Measurements from ENCODE around the gene ARID3B. TPM values are rescaled to one million over a fixed set of nuclear protein-coding genes. Genes with fewer than 3 reads are reported as not detected.
A peak's percentile ranks its signal among the peaks of the same experiment; 100 is the strongest.

Gene ARID3B
- total RNA-seq (2022), result 36.1 and 37.0 TPM in 2 replicates
- Bru-seq, nascent RNA, result percentile 74 among the genes with signal in this experiment
- percentile 75 among the genes with signal in this experiment for BruChase-seq, experiment 1, labeled RNA remaining after a 2-hour chase
- percentile 77 among the genes with signal in this experiment for BruChase-seq, experiment 2, labeled RNA remaining after a 6-hour chase
- long read RNA-seq, full-length matches to known transcripts, result 24 of 160 reads
- long read RNA-seq, partial matches to known transcripts, result 127 of 160 reads
- long read RNA-seq, other reads (novel, unspliced or antisense), result 9 of 160 reads

GRCh38 chr15:74540761-74541493 is at the start of gene ARID3B:
ARID3B (plus strand) TSS chr15:74541220; CDS start chr15:74543937, 2,717 bp downstream.
- POLR2A ChIA-PET, result interaction anchor here (0.5 to 1.1 kb wide), 17 partner anchors 10 to 664 kb away, joined by 3 to 15 read pairs (median 4); partner anchors contain the start of genes CLK3 and UBL7
- H3K4me1 Mint-ChIP-seq (ENCODE audit: low read depth, unreplicated experiment), result peaks cover 13% of the 10 kb centered on the region
- peaks cover 26% of the 10 kb centered on the region for H3K36me3 Mint-ChIP-seq (ENCODE audit: insufficient read depth, unreplicated experiment)
- H3K4me3 Mint-ChIP-seq (ENCODE audit: unreplicated experiment), result peak within 1 kb of the TSS; percentile 87
- H3K27me3 ChIP-seq (replicated peaks; ENCODE audit: control insufficient read depth, insufficient read depth, low read length), result no peaks in the 10 kb centered on the region
- CTCF ChIA-PET, result interaction anchor here (0.6 to 1.6 kb wide), 8 partner anchors 11 to 230 kb away, joined by 3 to 10 read pairs (median 4); partner anchors contain the start of gene UBL7
- peak within 1 kb of the TSS; percentile 91 for H3K4me3 ChIP-seq (ENCODE audit: low read depth, low read length)
- peaks cover 12% of the 10 kb centered on the region for H3K4me1 ChIP-seq
- peak; percentile 94 to 98 for DNase-seq
- BruUV-seq (replicated peaks), result no TSS peak
- intact Hi-C loops (cut with micrococcal nuclease; ENCODE audit: unreplicated experiment), result loop anchor here (2.0 to 5.0 kb wide), 4 partner anchors 38 to 99 kb away; no protein-coding TSS in a partner anchor
- no peak for TF ChIP-seq CTCF (IDR thresholded peaks at IDR 0.05; ENCODE audit: insufficient read depth in 1 of 2, low read depth in 1 of 2, low read length in 1 of 2, severe bottlenecking in 1 of 2, unreplicated experiment in 1 of 2)
- H3K27me3 Mint-ChIP-seq (ENCODE audit: insufficient read depth, unreplicated experiment), result no peaks in the 10 kb centered on the region
- H3K27ac Mint-ChIP-seq (ENCODE audit: unreplicated experiment), result peak within 1 kb of the TSS; percentile 86
- no peaks in the 10 kb centered on the region for H3K9me3 Mint-ChIP-seq (ENCODE audit: unreplicated experiment)
- no peaks in the 10 kb centered on the region for H3K36me3 ChIP-seq (ENCODE audit: control insufficient read depth, insufficient read depth, low read length)
- H3K9me3 ChIP-seq, result no peaks in the 10 kb centered on the region

- DNase-seq, result no peak
- Mint-ChIP-seq H3K36me3 (ENCODE audit: insufficient read depth, unreplicated experiment) (peaks cover 5% of the 10 kb centered on the region), H3K27me3 (ENCODE audit: insufficient read depth, unreplicated experiment) (no peaks in the 10 kb centered on the region), H3K4me1 (ENCODE audit: low read depth, unreplicated experiment) (no peaks in the 10 kb centered on the region), H3K27ac (ENCODE audit: unreplicated experiment) (no peak overlapping the region), H3K4me3 (ENCODE audit: unreplicated experiment) (no peak overlapping the region), H3K9me3 (ENCODE audit: unreplicated experiment) (no peaks in the 10 kb centered on the region)
- no TSS peak for BruUV-seq (replicated peaks)
- Histone ChIP-seq H3K4me3 (ENCODE audit: low read depth, low read length) (no peak overlapping the region), H3K4me1 (no peaks in the 10 kb centered on the region), H3K9me3 (no peaks in the 10 kb centered on the region), H3K36me3 (ENCODE audit: control insufficient read depth, insufficient read depth, low read length) (no peaks in the 10 kb centered on the region), H3K27me3 (replicated peaks; ENCODE audit: control insufficient read depth, insufficient read depth, low read length) (no peaks in the 10 kb centered on the region)
- ChIA-PET CTCF (no interaction called here), POLR2A (no interaction called here)
- no peak for TF ChIP-seq CTCF (IDR thresholded peaks at IDR 0.05; ENCODE audit: insufficient read depth in 1 of 2, low read depth in 1 of 2, low read length in 1 of 2, severe bottlenecking in 1 of 2, unreplicated experiment in 1 of 2)
- intact Hi-C loops (cut with micrococcal nuclease; ENCODE audit: unreplicated experiment), result no loop called here
These were observed 44.4 kb upstream of the ARID3B start for GRCh38 chr15:74496648-74497047.

- DNase-seq, result no peak
- Mint-ChIP-seq H3K27me3 (ENCODE audit: insufficient read depth, unreplicated experiment) (no peaks in the 10 kb centered on the region), H3K4me1 (ENCODE audit: low read depth, unreplicated experiment) (no peaks in the 10 kb centered on the region), H3K4me3 (ENCODE audit: unreplicated experiment) (no peak overlapping the region), H3K27ac (ENCODE audit: unreplicated experiment) (no peak overlapping the region), H3K9me3 (ENCODE audit: unreplicated experiment) (no peaks in the 10 kb centered on the region), H3K36me3 (ENCODE audit: insufficient read depth, unreplicated experiment) (peaks cover 5% of the 10 kb centered on the region)
- CTCF ChIA-PET, result no interaction called here
- Histone ChIP-seq H3K27me3 (replicated peaks; ENCODE audit: control insufficient read depth, insufficient read depth, low read length) (no peaks in the 10 kb centered on the region), H3K9me3 (no peaks in the 10 kb centered on the region), H3K4me3 (ENCODE audit: low read depth, low read length) (no peak overlapping the region), H3K36me3 (ENCODE audit: control insufficient read depth, insufficient read depth, low read length) (no peaks in the 10 kb centered on the region), H3K4me1 (no peaks in the 10 kb centered on the region)
- no TSS peak for BruUV-seq (replicated peaks)
- no peak for TF ChIP-seq CTCF (IDR thresholded peaks at IDR 0.05; ENCODE audit: insufficient read depth in 1 of 2, low read depth in 1 of 2, low read length in 1 of 2, severe bottlenecking in 1 of 2, unreplicated experiment in 1 of 2)
- POLR2A ChIA-PET, result no interaction called here
- intact Hi-C loops (cut with micrococcal nuclease; ENCODE audit: unreplicated experiment), result no loop called here
These were observed 43.4 kb upstream of the ARID3B start for GRCh38 chr15:74497584-74497983.

Data from Caco-2 (cell line).